ENCODE data around the gene ATP13A1.
"Not testable (repeated sequence)": the region's sequence is repeated elsewhere in the genome, so short reads cannot be mapped to it uniquely, and the experiment has no call there.

ATP13A1 gene

GRCh38 chr19:19602713-19603324 is 60.7 kb downstream of the ATP13A1 start:
- DNase-seq = no peak
- Histone ChIP-seq H2AK5ac (ENCODE audit: low read length) (no peak overlapping the region), H4K91ac (ENCODE audit: low read depth, low read length) (no peak overlapping the region), H2AFZ (ENCODE audit: insufficient read depth, low read length, poor library complexity) (no peak overlapping the region), H2BK12ac (ENCODE audit: low read length) (no peak overlapping the region), H3K4me1 (ENCODE audit: control insufficient read depth in 1 of 2, insufficient read depth in 2 of 2, low read length in 2 of 2) (no peaks in the 10 kb centered on the region), H2BK120ac (ENCODE audit: insufficient read depth, low read length, poor library complexity) (no peak overlapping the region), H3K79me2 (ENCODE audit: control insufficient read depth, insufficient read depth, low read length, poor library complexity) (no peaks in the 10 kb centered on the region), H3K18ac (ENCODE audit: low read length) (no peak overlapping the region), H3K4ac (ENCODE audit: low read depth, low read length) (no peak overlapping the region), H3K14ac (ENCODE audit: low read length) (no peak overlapping the region), H3K4me3 (ENCODE audit: low read depth, low read length) (no peak overlapping the region), H3K23ac (ENCODE audit: low read length) (no peak overlapping the region), H3K27me3 (ENCODE audit: insufficient read depth, low read length) (no peaks in the 10 kb centered on the region), H3K36me3 (ENCODE audit: control insufficient read depth in 1 of 2, insufficient read depth in 2 of 2, low read length in 2 of 2) (no peaks in the 10 kb centered on the region), H3K9me3 (ENCODE audit: insufficient read depth, low read depth, low read length) (no peaks in the 10 kb centered on the region), H3K79me1 (ENCODE audit: low read length) (no peaks in the 10 kb centered on the region), H3K9ac (ENCODE audit: low read length) (no peak overlapping the region), H4K12ac (ENCODE audit: low read depth, low read length) (no peak overlapping the region), H3K4me2 (ENCODE audit: low read length) (no peak overlapping the region), H4K8ac (ENCODE audit: low read depth, low read length) (no peak overlapping the region), H2BK5ac (ENCODE audit: low read depth, low read length, poor library complexity) (no peak overlapping the region), H3K27ac (ENCODE audit: low read depth, low read length) (no peak overlapping the region)
- WGBS (ENCODE audit: extremely low coverage, insufficient coverage, insufficient read length) = no CpG with 5 or more reads among the region's 3 CpGs

DNA sequence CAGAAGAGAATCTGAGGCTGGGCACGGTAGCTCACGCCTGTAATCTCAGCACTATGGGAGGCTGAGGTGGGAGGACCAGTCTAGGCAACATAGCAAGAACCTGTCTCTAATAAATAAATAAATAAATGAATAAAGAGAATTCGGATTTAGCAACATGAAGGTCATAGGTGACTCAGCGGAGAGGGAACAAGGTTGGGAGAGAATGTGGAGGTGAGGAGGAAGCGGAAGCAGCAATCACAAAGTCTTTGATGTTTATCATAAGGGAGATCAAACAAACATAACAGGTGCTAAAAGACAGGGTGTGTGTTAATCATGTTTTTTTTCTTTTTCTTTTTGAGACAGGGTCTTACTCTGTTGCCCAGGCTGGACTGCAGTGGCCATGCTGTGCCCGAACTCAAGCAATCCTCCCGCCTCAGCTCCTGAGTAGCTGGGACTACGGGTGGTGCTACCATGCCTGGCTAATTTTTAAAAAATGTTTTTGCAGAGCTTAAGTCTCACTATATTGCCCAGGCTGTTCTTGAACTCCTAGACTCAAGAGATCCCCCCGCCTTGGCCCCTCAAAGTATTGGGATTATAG is 61.3 kb downstream of the ATP13A1 start:
- H2BK5ac ChIP-seq (ENCODE audit: low read depth, low read length, poor library complexity) = no peak overlapping the region
- no peak overlapping the region for H3K9ac ChIP-seq (ENCODE audit: low read length)
- H4K91ac ChIP-seq (ENCODE audit: low read depth, low read length) = no peak overlapping the region
- H2AFZ ChIP-seq (ENCODE audit: insufficient read depth, low read length, poor library complexity) = no peak overlapping the region
- no peaks in the 10 kb centered on the region for H3K79me1 ChIP-seq (ENCODE audit: low read length)
- H3K27me3 ChIP-seq (ENCODE audit: insufficient read depth, low read length) = no peaks in the 10 kb centered on the region
- no peak overlapping the region for H2BK12ac ChIP-seq (ENCODE audit: low read length)
- no peak overlapping the region for H3K4me2 ChIP-seq (ENCODE audit: low read length)
- no peak overlapping the region for H3K4me3 ChIP-seq (ENCODE audit: low read depth, low read length)
- no peak overlapping the region for H2BK120ac ChIP-seq (ENCODE audit: insufficient read depth, low read length, poor library complexity)
- no peak overlapping the region for H3K18ac ChIP-seq (ENCODE audit: low read length)
- H3K23ac ChIP-seq (ENCODE audit: low read length) = no peak overlapping the region
- DNase-seq = peak in 1 of 2 donors; percentile 89
- H2AK5ac ChIP-seq (ENCODE audit: low read length) = no peak overlapping the region
- no peaks in the 10 kb centered on the region for H3K36me3 ChIP-seq (ENCODE audit: control insufficient read depth in 1 of 2, insufficient read depth in 2 of 2, low read length in 2 of 2)
- H3K79me2 ChIP-seq (ENCODE audit: control insufficient read depth, insufficient read depth, low read length, poor library complexity) = no peaks in the 10 kb centered on the region
- H3K4me1 ChIP-seq (ENCODE audit: control insufficient read depth in 1 of 2, insufficient read depth in 2 of 2, low read length in 2 of 2) = no peaks in the 10 kb centered on the region
- no peak overlapping the region for H3K14ac ChIP-seq (ENCODE audit: low read length)
- no peak overlapping the region for H4K12ac ChIP-seq (ENCODE audit: low read depth, low read length)
- no peak overlapping the region for H4K8ac ChIP-seq (ENCODE audit: low read depth, low read length)
- no peak overlapping the region for H3K4ac ChIP-seq (ENCODE audit: low read depth, low read length)
- no peaks in the 10 kb centered on the region for H3K9me3 ChIP-seq (ENCODE audit: insufficient read depth, low read depth, low read length)
- H3K27ac ChIP-seq (ENCODE audit: low read depth, low read length) = no peak overlapping the region
- no CpG with 5 or more reads among the region's 9 CpGs for WGBS (ENCODE audit: extremely low coverage, insufficient coverage, insufficient read length)

DNA sequence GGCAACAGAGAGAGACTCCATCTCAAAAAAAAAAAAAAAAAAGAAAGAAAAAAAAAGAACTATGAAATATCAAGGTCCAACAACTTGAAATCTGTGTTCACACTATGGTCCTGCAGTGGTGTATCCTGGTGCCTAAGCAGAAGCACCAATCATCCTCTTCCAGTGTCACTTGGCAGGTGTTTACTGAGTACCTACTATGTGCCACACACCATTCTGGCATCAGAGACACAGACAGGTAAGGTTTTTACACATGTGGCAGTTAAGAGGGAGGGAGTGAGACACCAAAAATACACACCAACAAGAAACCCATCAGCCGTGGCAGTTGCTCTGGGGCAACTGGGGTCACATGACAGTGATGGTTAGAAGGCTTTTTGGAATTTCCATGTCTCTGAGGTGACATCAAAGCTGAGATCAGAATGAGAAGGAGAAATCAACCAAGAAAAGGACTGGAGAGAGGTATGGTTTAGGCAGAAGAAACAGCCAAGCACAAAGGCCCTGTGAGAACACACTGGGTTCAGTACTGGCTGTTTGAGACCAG is 62.6 kb downstream of the ATP13A1 start:
- Histone ChIP-seq H3K4me3 (ENCODE audit: low read depth, low read length) (no peak overlapping the region), H3K36me3 (ENCODE audit: control insufficient read depth in 1 of 2, insufficient read depth in 2 of 2, low read length in 2 of 2) (no peaks in the 10 kb centered on the region), H2AK5ac (ENCODE audit: low read length) (no peak overlapping the region), H3K27me3 (ENCODE audit: insufficient read depth, low read length) (no peaks in the 10 kb centered on the region), H3K4me2 (ENCODE audit: low read length) (no peak overlapping the region), H4K91ac (ENCODE audit: low read depth, low read length) (no peak overlapping the region), H3K18ac (ENCODE audit: low read length) (no peak overlapping the region), H3K23ac (ENCODE audit: low read length) (no peak overlapping the region), H2BK5ac (ENCODE audit: low read depth, low read length, poor library complexity) (no peak overlapping the region), H4K8ac (ENCODE audit: low read depth, low read length) (no peak overlapping the region), H3K27ac (ENCODE audit: low read depth, low read length) (no peak overlapping the region), H2BK120ac (ENCODE audit: insufficient read depth, low read length, poor library complexity) (no peak overlapping the region), H3K9me3 (ENCODE audit: insufficient read depth, low read depth, low read length) (no peaks in the 10 kb centered on the region), H3K9ac (ENCODE audit: low read length) (no peak overlapping the region), H3K79me1 (ENCODE audit: low read length) (no peaks in the 10 kb centered on the region), H3K14ac (ENCODE audit: low read length) (no peak overlapping the region), H3K4me1 (ENCODE audit: control insufficient read depth in 1 of 2, insufficient read depth in 2 of 2, low read length in 2 of 2) (no peaks in the 10 kb centered on the region), H2BK12ac (ENCODE audit: low read length) (no peak overlapping the region), H2AFZ (ENCODE audit: insufficient read depth, low read length, poor library complexity) (no peak overlapping the region), H3K4ac (ENCODE audit: low read depth, low read length) (no peak overlapping the region), H3K79me2 (ENCODE audit: control insufficient read depth, insufficient read depth, low read length, poor library complexity) (no peaks in the 10 kb centered on the region), H4K12ac (ENCODE audit: low read depth, low read length) (no peak overlapping the region)
- WGBS (ENCODE audit: extremely low coverage, insufficient coverage, insufficient read length) = no CpG with 5 or more reads among the region's 1 CpG
- DNase-seq = no peak

DNA sequence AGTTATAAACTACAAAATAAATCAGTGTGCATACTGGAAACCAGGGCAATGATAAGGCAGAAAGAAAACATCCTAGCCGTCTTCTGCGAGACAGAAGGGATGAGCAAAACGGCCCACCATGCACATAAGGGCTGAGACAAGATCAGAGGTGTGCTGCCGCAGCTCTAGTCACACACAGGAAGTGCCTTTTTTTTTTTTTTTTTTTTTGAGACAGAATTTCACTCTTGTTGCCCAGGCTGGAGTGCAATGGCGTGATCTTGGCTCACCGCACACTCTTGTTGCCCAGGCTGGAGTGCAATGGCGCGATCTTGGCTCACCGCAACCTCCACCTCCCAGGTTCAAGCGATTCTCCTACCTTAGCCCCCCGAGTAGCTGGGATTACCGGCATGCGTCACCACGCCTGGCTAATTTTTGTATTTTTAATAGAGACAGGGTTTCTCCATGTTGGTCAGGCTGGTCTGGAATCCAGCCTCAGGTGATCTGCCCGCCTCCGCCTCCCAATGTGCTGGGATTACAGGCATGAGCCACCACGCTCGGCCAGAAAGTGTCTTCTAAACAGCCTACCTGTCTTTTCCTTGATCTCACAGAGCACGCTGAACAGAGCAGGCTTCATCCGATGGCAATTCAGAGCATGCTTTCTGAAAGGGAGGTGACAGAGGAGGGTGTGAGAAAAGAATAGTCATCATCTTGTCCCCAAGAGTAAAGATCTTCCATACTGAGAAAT is 64.6 kb downstream of the ATP13A1 start:
- not testable (repeated sequence) for H3K79me2 ChIP-seq (ENCODE audit: control insufficient read depth, insufficient read depth, low read length, poor library complexity); H3K9ac ChIP-seq (ENCODE audit: low read length); H3K4me3 ChIP-seq (ENCODE audit: low read depth, low read length); H2AK5ac ChIP-seq (ENCODE audit: low read length); H2BK120ac ChIP-seq (ENCODE audit: insufficient read depth, low read length, poor library complexity); H3K18ac ChIP-seq (ENCODE audit: low read length); H2BK12ac ChIP-seq (ENCODE audit: low read length); H3K9me3 ChIP-seq (ENCODE audit: insufficient read depth, low read depth, low read length); H3K4me2 ChIP-seq (ENCODE audit: low read length); H3K27me3 ChIP-seq (ENCODE audit: insufficient read depth, low read length); H3K27ac ChIP-seq (ENCODE audit: low read depth, low read length); H3K36me3 ChIP-seq (ENCODE audit: control insufficient read depth in 1 of 2, insufficient read depth in 2 of 2, low read length in 2 of 2); H3K14ac ChIP-seq (ENCODE audit: low read length); H2BK5ac ChIP-seq (ENCODE audit: low read depth, low read length, poor library complexity); H2AFZ ChIP-seq (ENCODE audit: insufficient read depth, low read length, poor library complexity); H4K12ac ChIP-seq (ENCODE audit: low read depth, low read length); H4K8ac ChIP-seq (ENCODE audit: low read depth, low read length); H3K23ac ChIP-seq (ENCODE audit: low read length); DNase-seq; H3K4ac ChIP-seq (ENCODE audit: low read depth, low read length); H3K79me1 ChIP-seq (ENCODE audit: low read length); H3K4me1 ChIP-seq (ENCODE audit: control insufficient read depth in 1 of 2, insufficient read depth in 2 of 2, low read length in 2 of 2); H4K91ac ChIP-seq (ENCODE audit: low read depth, low read length)
- WGBS (ENCODE audit: extremely low coverage, insufficient coverage, insufficient read length) = no CpG with 5 or more reads among the region's 20 CpGs
